HG03039 (cell line): ENCODE data around the gene OPTN.
"Not testable (repeated sequence)": the region's sequence is repeated elsewhere in the genome, so short reads cannot be mapped to it uniquely, and the experiment has no call there.

Experiments
- ATAC-seq: cut with Tn5 transposase; IDR thresholded peaks from one replicate; pipeline ENCODE4 v1.9.1; 2021; ENCODE audit warnings: mild to moderate bottlenecking, moderate library complexity; ENCODE audit not compliant: unreplicated experiment

Gene OPTN

GRCh38 chr10:13118784-13119410, 18.9 kb downstream of the OPTN start:
- ATAC-seq, result no peak

GRCh38 chr10:13120786-13121499, 21.0 kb downstream of the OPTN start:
- no peak for ATAC-seq

GRCh38 chr10:13121500-13121854, 21.5 kb downstream of the OPTN start:
- ATAC-seq, result no peak

DNA sequence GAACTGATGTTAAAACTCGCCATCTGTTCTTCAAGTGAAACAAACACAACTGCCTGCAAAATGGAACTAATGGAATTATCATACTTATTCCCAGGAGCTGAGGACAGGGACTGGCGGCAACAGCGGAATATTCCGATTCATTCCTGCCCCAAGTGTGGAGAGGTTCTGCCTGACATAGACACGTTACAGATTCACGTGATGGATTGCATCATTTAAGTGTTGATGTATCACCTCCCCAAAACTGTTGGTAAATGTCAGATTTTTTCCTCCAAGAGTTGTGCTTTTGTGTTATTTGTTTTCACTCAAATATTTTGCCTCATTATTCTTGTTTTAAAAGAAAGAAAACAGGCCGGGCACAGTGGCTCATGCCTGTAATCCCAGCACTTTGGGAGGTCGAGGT, 36.7 kb downstream of the OPTN start:
- no peak for ATAC-seq

- ATAC-seq, result no peak
These were observed 39.2 kb downstream of the OPTN start for GRCh38 chr10:13139150-13139549.

DNA sequence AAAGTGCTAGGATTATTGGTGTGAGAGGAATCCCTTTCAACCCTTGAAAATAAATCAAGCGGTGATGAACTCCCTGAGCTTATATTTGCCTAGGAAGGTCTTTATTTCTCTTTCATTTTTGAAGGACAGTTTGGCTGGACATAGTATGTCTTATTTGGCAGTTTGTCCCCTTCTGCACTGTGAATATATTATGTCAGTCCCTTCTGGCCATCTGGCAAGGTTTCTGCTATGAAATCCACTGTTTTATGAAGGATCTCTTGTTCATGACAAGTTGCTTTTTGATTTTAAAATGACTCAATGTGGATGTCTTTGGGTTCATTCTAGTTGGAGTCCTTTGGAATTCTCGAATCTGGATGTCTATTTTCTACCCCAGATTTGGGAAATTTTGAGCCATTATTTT, 39.7 kb downstream of the OPTN start:
- no peak for ATAC-seq

DNA sequence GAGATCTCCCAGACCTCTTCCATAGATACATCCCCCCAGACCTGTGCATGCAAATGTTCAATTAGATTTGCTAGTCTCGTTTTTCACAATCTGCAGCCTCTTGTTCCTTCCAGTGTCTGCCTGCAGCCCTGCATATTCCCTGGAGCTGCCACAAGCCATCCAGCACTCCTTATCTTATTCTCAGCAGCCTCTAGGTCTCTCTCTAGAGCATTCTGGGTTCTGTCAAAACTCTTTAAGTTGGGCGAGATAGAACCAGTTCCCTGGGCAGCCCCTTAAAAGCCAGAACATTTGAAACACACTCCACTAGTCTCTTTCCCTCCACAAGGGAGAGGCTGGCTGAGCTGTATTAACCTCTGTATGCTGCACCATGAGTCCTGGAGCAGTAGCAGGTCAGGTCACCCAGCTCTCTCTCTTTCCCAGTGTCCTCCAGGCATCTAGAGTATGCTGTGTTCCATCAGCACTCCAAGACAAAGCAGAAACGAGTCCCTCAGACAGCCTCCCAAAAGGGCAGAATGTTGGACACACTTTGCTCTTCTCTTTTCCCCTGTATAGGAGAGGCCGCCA, 40.7 kb downstream of the OPTN start:
- ATAC-seq, result no peak

GRCh38 chr10:13143766-13144165, 43.8 kb downstream of the OPTN start:
- no peak for ATAC-seq

DNA sequence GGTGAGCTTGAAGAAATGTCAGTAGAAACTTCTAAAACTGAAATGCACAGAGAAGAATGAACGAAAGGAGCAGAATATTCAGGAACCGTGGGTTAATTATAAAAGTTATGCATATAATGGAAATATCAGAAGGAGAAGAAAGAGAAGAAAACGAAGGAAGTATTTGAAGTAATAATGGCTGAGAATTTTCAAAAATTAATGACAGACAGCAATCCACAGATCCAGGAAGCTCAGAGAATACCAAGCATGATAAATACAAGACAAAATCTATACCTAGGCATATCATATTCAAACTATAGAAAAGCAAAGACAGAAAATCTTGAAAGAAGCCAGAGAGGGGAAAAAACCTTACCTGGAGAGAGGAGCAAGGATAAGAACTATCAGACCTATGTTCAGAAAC, 44.9 kb downstream of the OPTN start:
- ATAC-seq, result no peak

- ATAC-seq, result no peak
These were observed 46.4 kb downstream of the OPTN start for GRCh38 chr10:13146379-13146778.

GRCh38 chr10:13147161-13147560, 47.2 kb downstream of the OPTN start:
- no peak for ATAC-seq

- no peak for ATAC-seq
These were observed 52.3 kb downstream of the OPTN start for GRCh38 chr10:13152296-13152695.

GRCh38 chr10:13155860-13156259, 55.9 kb downstream of the OPTN start:
- ATAC-seq, result not testable (repeated sequence)

GRCh38 chr10:13158401-13158800, 58.4 kb downstream of the OPTN start:
- ATAC-seq, result no peak

GRCh38 chr10:13160934-13161856, 61.2 kb downstream of the OPTN start, which contains the start of gene MCM10:
Gene MCM10, plus strand, starts transcription at chr10:13161558. Its CDS starts 2,645 bp downstream, at chr10:13164203.
- ATAC-seq, result peak; percentile 99

DNA sequence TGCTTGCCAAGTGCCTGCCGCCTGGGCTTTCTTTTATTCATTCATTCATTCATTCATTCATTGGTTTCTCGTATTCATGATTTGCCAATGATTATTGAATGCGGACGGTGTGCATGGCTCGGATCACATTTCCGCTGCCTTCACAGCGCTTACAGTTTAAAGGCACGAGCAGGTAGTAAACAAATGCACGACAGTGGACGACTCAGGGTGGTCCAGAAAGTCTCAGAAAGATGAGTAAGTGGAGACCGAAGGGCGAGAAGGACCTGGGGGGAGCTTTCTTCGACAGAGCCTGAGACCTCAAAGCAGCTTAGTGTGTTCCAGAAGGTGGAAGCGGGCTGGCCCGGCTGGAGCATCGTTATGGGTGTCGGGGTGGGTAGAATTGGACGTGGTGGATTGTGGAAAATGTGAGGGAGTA, 61.9 kb downstream of the OPTN start:
- no peak for ATAC-seq

GRCh38 chr10:13163859-13164258, 63.9 kb downstream of the OPTN start:
- no peak for ATAC-seq

GRCh38 chr10:13165177-13165576, 65.2 kb downstream of the OPTN start:
- no peak for ATAC-seq

- ATAC-seq, result no peak
These were observed 67.6 kb downstream of the OPTN start for GRCh38 chr10:13167568-13167967.

- ATAC-seq, result no peak
These were observed 68.8 kb downstream of the OPTN start for GRCh38 chr10:13168781-13169180.

GRCh38 chr10:13173616-13174015, 73.7 kb downstream of the OPTN start:
- no peak for ATAC-seq
